Ishikawa (cell line): ENCODE measurements around the gene EIF3A.

Experiments
- CEBPB ChIP-seq: IDR thresholded peaks from 2 replicates; pipeline ENCODE4 v1.6.1; 2012
- CREB1 ChIP-seq: IDR thresholded peaks from 2 replicates; pipeline ENCODE4 v1.6.1; 2012; ENCODE audit warnings: low read depth
- EGR1 ChIP-seq: IDR thresholded peaks from 2 replicates; pipeline ENCODE4 v1.6.1; 2012
- EP300 ChIP-seq: IDR thresholded peaks from 2 replicates; pipeline ENCODE4 v1.6.1; 2012; ENCODE audit warnings: borderline replicate concordance
- FOXM1 ChIP-seq: IDR thresholded peaks from 2 replicates; pipeline ENCODE4 v1.6.1; 2012; ENCODE audit warnings: low read depth, borderline replicate concordance
- MAX ChIP-seq: IDR thresholded peaks from 2 replicates; pipeline ENCODE4 v1.6.1; 2012
- NFIC ChIP-seq: IDR thresholded peaks from 2 replicates; pipeline ENCODE4 v1.6.1; 2012
- RAD21 ChIP-seq: IDR thresholded peaks from 2 replicates; pipeline ENCODE4 v1.6.1; 2012; ENCODE audit warnings: low read depth
- REST ChIP-seq: IDR thresholded peaks from 2 replicates; pipeline ENCODE4 v1.6.1; 2012; ENCODE audit warnings: low read depth, mild to moderate bottlenecking
- TAF1 ChIP-seq: IDR thresholded peaks from 2 replicates; pipeline ENCODE4 v1.6.1; 2012; ENCODE audit warnings: low read depth, mild to moderate bottlenecking
- TCF12 ChIP-seq: IDR thresholded peaks from 2 replicates; pipeline ENCODE4 v1.6.1; 2012; ENCODE audit warnings: low read depth
- TEAD4 ChIP-seq: IDR thresholded peaks from 2 replicates; pipeline ENCODE4 v1.6.1; 2012
- USF1 ChIP-seq: IDR thresholded peaks from 2 replicates; pipeline ENCODE4 v1.6.1; 2012
- YY1 ChIP-seq: IDR thresholded peaks from 2 replicates; pipeline ENCODE4 v1.6.1; 2012; ENCODE audit warnings: low read depth
- ZBTB7A ChIP-seq: IDR thresholded peaks from 2 replicates; pipeline ENCODE4 v1.6.1; 2012; ENCODE audit warnings: low read depth

The EIF3A gene

GRCh38 chr10:119042169-119042568 is 38.4 kb downstream of the EIF3A start:
- no peak for TF ChIP-seq EGR1
- no peak for TF ChIP-seq TAF1
- TF ChIP-seq FOXM1: no peak
- TF ChIP-seq CREB1: no peak
- no peak for TF ChIP-seq REST
- no peak for TF ChIP-seq CEBPB
- no peak for TF ChIP-seq MAX
- TF ChIP-seq TEAD4: no peak
- no peak for TF ChIP-seq NFIC
- TF ChIP-seq EP300: no peak
- TF ChIP-seq ZBTB7A: no peak
- no peak for TF ChIP-seq TCF12
- no peak for TF ChIP-seq YY1
- TF ChIP-seq USF1: no peak
- no peak for TF ChIP-seq RAD21

- TF ChIP-seq NFIC (no peak), REST (no peak), TAF1 (no peak), TEAD4 (0 out of 2 replicates have a peak, but pooled peaks have one; percentile 28)
Measured at GRCh38 chr10:119041326-119041725, 39.3 kb downstream of the EIF3A start.

GRCh38 chr10:119039161-119039560 is 41.5 kb downstream of the EIF3A start:
- TF ChIP-seq EGR1 (no peak), EP300 (no peak), CREB1 (no peak), FOXM1 (no peak), TCF12 (no peak), USF1 (no peak), REST (no peak), CEBPB (no peak), MAX (no peak), ZBTB7A (no peak), TEAD4 (no peak), TAF1 (no peak), YY1 (no peak), NFIC (no peak), RAD21 (no peak)

- TF ChIP-seq CEBPB: no peak
- no peak for TF ChIP-seq TAF1
- no peak for TF ChIP-seq FOXM1
- TF ChIP-seq ZBTB7A: no peak
- TF ChIP-seq EP300: no peak
- no peak for TF ChIP-seq MAX
- no peak for TF ChIP-seq TCF12
- no peak for TF ChIP-seq EGR1
- TF ChIP-seq REST: no peak
Measured at GRCh38 chr10:119031496-119032059, 49.0 kb downstream of the EIF3A start.
